HUDEP-2 (cell line): ENCODE measurements around the gene MAP2K6.

Source experiments
- DNase-seq, 76 experiments: peaks; one replicate each; lab custom pipeline; 2025; ENCODE audit not compliant: unreplicated experiment in 76 of 76; lab: John Stamatoyannopoulos, UW

The MAP2K6 gene

GRCh38 chr17:69528035-69528434 is 113.5 kb downstream of the MAP2K6 start:
- no peak for DNase-seq

DNA sequence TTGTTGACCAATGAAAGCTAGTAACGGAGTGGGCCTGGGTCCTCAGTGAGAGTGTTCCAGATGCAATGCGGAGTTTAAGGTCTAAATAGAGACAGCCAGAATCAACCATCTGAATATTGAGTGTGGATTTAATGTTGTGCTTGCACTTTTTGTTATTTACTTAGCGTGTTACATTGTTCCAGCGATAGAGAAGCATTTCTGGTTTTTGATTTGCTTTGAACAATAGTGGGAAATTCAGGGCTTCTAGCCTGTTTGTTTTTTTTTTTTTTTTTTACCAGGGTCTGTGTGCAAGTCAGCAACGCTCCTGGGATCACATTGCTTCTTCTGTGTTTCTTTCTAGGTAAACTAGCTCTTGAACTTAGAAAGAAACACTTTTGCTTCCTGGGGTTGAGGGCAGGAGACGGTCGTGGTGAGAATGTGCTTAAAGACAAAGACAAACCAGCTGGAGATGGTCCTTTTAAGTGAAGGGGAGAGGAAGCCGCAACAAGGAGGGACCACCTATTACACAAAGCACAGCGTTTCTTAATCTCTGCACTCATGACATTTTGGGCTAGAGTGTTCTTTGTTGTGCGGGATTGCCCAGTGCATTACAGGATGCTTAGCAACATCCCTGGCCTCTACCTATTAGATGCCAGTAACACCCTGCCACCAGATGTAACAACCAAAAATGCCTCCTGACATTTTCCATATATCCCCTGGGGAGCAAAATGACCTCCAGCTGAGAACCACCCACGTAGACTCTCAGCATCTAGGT is 119.2 kb downstream of the MAP2K6 start:
- no peak for DNase-seq

DNA sequence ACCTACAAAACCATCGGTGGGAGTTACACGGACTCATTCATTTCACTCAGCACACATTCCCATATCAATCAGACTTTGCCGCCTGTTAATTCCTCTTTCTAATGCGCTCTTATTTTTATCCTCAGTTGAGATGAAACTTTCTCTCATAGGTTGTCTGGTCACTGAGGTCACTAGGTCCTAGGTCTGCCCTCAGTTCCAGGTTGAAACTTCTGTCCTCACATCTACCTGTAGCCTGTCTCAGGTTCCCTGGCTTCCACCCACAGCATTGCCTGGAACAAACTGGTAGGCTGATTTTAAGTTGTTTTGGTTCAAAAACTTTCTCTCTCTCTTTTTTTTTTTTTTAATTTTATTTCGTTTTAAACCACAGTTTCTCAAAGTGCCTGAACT is 119.7 kb downstream of the MAP2K6 start:
- no peak for DNase-seq

- DNase-seq, result no peak
These were observed 120.6 kb downstream of the MAP2K6 start for GRCh38 chr17:69535016-69535570.

DNA sequence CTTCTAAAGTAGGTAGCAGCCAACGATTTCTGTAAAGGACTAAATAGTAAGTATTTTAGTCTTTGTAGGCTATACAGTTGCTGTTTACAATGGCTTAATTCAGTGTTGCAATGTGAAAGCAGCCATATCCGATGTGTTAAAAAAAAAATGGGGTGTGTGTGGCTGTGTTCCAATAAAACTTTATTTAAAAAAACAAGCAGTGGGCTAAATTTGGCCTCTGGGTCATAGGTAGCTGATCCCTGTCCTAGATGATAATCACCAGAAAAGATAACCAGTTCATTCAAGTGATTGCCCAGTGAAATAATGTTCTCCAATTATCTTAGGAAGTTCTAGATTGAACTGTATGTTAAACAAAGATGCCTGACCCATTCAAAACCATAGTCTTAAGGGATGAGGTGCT is 124.3 kb downstream of the MAP2K6 start:
- no peak for DNase-seq

DNA sequence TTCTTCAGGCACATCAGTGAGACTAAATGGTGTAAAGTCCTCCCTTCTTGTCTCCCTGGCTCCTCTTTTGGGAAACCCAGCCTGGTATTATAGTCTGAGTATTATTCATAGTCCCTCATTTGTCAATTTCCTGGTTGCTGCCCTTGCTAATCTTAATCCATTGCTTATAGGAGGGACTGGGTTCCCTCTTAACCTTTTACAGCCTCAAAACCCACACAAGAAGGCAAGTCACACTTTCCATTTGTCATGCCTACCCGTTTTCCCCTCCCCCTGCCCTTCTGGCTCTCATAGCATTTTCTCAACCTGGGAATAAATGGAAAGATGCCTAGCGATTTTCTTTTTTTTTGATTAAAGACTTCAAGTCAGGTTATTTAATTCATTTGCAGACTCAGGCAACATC is 124.8 kb downstream of the MAP2K6 start:
- DNase-seq, result no peak

DNA sequence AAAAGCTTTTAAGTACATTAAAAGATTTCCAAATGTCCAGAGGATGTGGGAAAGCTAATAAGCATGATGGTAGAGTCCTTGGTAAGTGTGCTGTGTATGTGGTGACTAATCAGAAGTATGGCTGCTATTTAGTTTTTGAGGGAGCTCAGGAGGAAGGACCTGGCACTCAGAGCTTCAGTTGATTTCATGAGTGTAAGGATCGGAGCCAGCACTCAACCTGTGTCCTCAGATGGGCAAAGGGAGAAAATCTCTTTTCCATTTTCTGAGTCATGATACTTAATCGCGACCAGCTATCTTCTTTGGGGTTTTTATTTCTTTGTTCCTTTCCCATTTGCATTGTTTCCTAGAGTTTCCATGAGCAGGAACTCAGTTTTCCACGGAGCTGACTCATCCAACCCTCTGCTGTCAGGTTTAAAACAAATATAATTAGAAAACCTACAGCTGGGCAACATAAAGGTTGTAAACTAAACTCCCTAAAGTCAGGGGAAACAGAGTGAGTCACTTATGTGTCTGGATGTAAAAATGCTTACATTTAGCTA is 125.4 kb downstream of the MAP2K6 start:
- DNase-seq, result no peak

DNA sequence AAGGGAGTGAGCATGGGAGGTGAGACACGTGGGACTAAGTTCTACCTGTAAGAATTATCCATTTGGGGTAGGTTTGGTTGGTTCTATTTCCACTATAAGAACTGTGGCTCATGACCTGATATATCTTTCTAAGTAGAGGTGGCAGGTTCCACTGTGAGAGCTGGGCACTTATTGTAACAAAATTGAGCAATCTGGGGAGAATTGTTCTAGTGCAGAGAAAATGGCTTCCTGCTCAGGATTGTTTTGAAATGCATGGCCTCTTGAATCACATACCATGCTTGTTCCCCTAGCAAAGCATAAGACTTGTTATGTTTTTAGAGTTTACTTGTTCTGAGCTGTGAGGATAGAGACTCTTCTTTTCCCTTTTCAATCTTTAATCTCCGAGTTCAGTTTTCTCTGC is 125.9 kb downstream of the MAP2K6 start:
- DNase-seq, result no peak

DNA sequence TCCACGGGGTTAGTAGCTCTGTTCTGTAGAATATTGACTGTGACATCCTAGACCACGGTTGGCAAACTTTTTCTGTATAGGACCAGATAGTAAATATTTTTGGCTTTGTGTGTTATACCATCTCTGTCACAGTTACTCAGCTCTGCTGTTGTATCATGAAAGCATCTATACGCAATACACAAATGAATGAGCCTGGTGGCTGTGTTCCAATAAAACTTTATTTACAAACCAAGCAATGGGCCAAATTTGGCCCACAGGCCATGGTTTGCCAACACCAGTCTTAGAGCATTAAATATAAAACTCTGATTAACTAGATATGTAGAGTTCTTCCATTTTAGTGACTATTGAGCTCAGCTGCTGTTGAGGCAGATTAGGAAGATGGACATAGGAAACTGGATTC is 132.7 kb downstream of the MAP2K6 start:
- no peak for DNase-seq

DNA sequence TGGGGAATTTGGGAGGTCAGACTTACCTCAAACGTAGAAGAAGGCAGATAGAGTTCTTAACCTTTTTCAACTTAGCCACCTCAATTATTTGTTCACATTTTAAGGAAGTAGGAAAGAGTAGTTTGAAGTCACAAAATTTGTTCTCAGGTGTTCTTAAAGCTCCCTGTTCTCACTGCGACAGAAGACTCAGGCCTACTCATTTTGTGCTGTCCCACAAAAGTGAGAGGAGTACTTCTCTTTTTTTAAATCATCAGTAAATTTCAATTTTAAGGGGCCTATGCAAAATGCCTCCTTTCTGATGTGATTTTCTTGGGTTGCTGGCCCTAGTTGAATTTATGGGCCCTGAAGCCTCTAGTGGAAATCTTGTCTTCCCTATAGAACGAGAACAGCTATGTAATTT is 133.4 kb downstream of the MAP2K6 start:
- no peak for DNase-seq

- no peak for DNase-seq
These were observed 136.9 kb downstream of the MAP2K6 start for GRCh38 chr17:69551212-69552010.

DNA sequence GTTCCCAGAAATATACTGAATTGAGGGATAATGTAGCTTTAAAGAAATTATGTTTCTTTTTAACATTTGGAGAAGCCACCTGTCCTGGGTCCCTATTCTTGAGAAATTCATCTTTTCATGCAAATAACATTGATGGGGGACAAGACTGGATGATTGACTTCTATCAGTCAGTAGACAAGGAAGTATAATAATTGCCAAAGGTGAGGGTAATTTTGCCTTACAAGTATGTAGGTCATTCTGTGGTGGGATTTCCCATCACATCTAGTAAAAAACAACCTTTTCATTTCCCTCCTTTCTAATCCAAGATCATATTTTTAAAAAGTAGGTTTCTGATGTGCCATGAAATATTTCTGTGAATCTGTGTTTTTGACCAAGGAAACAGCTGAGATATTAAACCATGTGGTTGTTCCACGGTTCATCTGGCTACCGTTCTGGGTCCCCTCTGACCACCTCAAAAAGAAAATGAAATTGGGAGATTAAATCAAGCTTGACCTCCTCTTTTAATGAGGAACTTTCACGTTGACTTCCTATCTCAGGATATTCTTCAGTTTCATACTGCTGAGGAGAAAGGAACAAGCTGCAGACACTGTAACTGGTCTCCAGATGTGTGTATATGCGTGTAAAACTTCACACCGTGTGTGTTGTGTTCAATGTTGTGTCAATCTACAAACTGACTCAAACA is 138.6 kb downstream of the MAP2K6 start:
- DNase-seq, result no peak

DNA sequence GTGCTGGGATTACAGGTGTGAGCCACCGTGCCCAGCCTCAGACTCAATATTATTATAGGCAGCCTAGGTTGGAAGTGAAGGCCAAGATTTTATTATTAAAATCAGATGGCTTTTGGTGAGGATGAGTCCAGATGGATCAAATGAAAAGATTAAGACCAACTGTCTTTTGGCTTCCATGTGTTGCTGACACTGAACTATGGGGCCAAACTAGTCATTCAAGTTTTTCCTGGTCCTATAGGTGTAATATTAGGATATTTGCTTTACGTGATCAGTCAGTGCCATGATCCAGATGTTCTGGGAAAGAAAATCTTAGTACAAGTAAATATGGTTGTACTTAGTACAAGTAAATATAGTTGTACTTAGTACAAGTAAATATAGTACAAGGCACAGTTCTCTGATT is 140.6 kb downstream of the MAP2K6 start:
- DNase-seq, result no peak

GRCh38 chr17:69557339-69557738 is 142.8 kb downstream of the MAP2K6 start:
- DNase-seq, result no peak

DNA sequence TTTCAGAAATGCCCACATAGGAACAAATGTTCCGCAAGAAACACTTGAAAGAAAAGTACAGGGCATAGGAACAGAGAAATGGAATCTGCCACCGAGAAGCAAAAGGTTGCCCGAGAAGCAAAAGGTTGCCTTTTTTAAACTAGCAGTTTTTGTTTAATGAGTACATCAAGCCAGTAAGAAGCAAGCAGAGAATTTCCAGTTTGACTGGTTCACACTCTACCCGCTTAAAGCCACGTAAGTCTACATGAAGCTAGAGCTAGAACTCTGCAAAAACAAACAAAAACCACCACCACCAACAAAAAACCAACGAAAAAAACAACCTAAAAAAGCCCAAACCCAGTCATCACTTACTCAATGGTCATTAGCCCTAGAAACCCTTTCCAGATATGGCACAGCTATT is 144.3 kb downstream of the MAP2K6 start:
- no peak for DNase-seq

DNA sequence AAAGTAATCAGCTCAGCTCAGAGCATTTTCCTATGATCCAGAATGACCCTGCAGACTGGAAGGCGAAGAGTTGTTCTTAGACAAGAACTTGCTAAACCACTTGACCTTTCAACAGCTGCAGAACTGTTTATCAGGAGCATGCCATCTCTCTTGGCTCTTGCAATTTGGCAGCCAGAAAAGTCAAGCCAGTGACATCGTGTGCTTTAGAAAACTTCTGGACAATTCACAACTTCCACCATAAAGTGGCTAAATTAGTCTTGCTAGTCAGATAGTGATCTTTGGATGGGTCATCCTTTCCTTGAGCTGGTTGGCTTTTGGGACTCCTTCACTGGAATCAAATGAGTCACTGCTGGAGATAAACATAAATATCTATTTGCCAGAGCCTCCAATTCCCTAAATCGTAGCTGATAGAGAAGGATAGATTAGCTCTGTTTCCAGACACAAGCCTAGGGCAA is 146.5 kb downstream of the MAP2K6 start:
- no peak for DNase-seq

DNA sequence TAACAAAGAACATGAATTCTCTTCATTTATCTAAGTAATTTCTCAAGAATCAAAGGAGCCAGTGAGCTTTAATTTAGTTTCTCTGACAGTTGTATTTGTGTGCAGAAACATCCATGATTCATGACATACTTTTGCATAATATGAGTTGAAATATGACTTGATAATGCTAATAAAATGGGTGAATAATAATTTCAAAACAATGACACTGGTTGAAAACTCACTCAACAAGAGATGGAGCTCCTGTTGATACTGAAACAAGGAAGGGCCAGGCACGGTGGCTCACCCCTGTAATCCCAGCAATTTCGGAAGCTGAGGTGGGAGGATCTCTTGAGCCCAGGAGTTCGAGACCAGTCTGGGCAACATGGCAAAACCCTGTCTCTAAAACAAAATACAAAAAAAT is 147.0 kb downstream of the MAP2K6 start:
- DNase-seq, result no peak

GRCh38 chr17:69565447-69565846 is 150.9 kb downstream of the MAP2K6 start:
- no peak for DNase-seq

DNA sequence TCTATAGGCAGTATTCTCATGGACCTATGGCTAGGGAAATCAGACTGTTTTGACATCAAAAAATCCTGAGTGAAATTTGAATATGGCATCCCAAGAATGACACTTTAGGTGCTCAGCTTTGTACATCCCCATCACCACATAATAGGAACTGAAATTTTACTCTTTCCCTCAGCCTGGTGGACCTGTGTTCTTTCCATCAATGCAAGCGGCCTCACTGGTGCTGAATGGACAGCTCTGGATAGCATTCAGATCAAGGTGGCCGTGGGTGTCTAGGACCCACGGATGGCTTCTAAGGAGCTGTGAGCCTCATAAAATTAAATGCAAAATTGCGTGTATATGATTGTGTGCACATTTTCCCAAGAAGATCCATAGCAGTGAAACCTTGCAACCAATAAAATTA is 152.6 kb downstream of the MAP2K6 start:
- no peak for DNase-seq

DNA sequence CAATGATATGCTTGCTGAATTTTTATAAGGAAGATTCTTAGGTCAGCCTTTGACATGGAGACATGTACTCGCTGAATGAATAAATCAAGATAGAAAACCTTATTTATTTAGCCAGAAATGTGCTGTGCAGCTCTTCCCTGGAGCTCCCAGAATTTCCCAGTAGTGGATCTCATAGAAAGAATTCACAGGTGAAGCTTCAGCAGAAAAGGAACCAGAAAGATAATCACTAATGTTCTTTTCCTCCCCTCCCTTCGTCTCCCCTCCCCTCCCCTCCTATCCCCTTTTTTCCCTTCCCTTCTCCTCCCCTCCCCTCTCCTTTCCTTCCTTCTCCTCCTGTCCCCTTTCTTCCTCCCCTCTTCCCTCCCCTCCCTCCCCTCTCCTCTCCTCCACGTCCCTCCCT is 158.2 kb downstream of the MAP2K6 start:
- no peak for DNase-seq

DNA sequence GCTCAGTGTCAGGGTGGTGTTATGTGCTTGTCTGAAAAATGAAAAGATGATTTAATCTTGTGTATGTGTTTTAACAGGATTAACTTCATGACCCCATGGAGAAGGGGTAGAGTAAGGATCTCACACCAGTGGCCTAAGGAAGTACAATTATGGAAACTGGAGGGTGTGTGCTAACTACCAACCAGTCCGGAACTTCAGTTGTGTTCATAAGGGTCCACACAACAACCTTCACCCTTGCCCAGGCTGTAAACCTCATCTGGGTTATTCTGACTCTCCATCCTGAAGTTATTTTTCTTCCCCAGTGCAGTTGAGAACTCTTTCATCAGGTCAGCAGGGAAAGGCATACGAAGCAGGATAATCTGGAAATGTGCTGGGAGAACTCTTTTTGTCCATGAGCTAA is 158.9 kb downstream of the MAP2K6 start:
- no peak for DNase-seq
